ENCODE results near the gene SDF4. TPM values are rescaled to one million over a fixed set of nuclear protein-coding genes. Genes with fewer than 3 reads are reported as not detected.

SDF4 gene
- total and polyA plus RNA-seq, 2 donors (not counting 1 experiment from before 2014, with no cell fraction given), result 100 to 143 TPM

DNA sequence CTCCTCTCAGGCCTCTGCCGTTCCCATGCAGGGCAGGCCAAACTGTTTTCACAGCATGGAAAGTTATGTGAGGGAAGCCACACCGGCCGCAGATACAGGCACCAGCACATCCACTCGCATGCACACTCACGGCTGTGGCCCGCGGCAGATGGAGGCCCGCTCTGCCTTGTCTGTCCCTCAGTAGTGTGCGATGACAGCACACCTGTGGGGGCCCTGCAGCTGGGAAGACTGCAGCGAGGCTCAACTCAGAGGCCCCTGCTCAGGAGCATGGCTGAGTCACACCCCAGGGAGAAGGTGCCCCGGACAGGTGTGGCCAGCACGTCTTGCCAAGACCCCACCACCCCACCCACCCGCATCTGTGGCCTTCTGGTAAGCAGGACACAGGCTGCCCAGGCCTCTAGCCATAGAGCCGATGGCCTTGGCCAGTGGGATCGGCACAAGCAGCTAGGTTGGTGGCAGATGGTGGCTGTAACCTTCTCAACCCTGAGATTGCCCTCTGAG, 43.2 kb upstream of the SDF4 start:
- Histone ChIP-seq H2AFZ (ENCODE audit: insufficient read depth, low read depth, low read length, poor library complexity, severe bottlenecking) (peak overlapping the region; percentile 98), H3K36me3 (replicated peaks in 1 of 2; ENCODE audit: control extremely low read depth in 1 of 2, control insufficient read depth in 1 of 2, extremely low read depth in 1 of 2, insufficient read depth in 2 of 2, low read length in 1 of 2) (peaks cover 0 to under 1% of the 10 kb centered on the region in 2 experiments), H3K4me3 (ENCODE audit: control extremely low read depth in 1 of 5, extremely low read depth in 1 of 5, insufficient read depth in 1 of 5, low read depth in 2 of 5, low read length in 4 of 5) (no peak overlapping the region), H4K20me1 (ENCODE audit: control insufficient read depth, insufficient read depth, low read length, poor library complexity, severe bottlenecking) (peaks cover 32% of the 10 kb centered on the region), H3K27me3 (replicated peaks in 1 of 4; ENCODE audit: control extremely low read depth in 1 of 4, control insufficient read depth in 3 of 4, insufficient read depth in 4 of 4, low read length in 3 of 4) (no peaks in the 10 kb centered on the region), H3K79me2 (ENCODE audit: control insufficient read depth, insufficient read depth, low read length) (peaks cover 36% of the 10 kb centered on the region), H3K9ac (ENCODE audit: low read length) (no peak overlapping the region), H3K9me3 (ENCODE audit: control extremely low read depth in 1 of 3, control insufficient read depth in 2 of 3, insufficient read depth in 1 of 3, low read length in 2 of 3) (no peaks in the 10 kb centered on the region), H3K4me2 (replicated peaks; ENCODE audit: low read depth, low read length, poor library complexity, severe bottlenecking) (peak overlapping the region; percentile 93), H3K27ac (ENCODE audit: low read length in 2 of 2) (no peak overlapping the region), H3K4me1 (ENCODE audit: control insufficient read depth in 2 of 2, insufficient read depth in 2 of 2, low read length in 2 of 2) (peaks cover 29 to 38% of the 10 kb centered on the region in 2 donors)
- ChIA-PET CTCF (interaction anchor here (1.4 to 1.5 kb wide), 2 partner anchors 11 to 17 kb away, joined by 4 read pairs; no protein-coding TSS in a partner anchor), POLR2A (no interaction called here)
- DNase-seq (no peak), ATAC-seq (ENCODE audit: low read depth) (no peak)
- 97% methylated on average over 14 of the region's 15 CpGs for WGBS (ENCODE audit: insufficient coverage)
- peak overlapping the region; percentile 66 for H3K4me3 Mint-ChIP-seq
- TF ChIP-seq, protein P1, sequence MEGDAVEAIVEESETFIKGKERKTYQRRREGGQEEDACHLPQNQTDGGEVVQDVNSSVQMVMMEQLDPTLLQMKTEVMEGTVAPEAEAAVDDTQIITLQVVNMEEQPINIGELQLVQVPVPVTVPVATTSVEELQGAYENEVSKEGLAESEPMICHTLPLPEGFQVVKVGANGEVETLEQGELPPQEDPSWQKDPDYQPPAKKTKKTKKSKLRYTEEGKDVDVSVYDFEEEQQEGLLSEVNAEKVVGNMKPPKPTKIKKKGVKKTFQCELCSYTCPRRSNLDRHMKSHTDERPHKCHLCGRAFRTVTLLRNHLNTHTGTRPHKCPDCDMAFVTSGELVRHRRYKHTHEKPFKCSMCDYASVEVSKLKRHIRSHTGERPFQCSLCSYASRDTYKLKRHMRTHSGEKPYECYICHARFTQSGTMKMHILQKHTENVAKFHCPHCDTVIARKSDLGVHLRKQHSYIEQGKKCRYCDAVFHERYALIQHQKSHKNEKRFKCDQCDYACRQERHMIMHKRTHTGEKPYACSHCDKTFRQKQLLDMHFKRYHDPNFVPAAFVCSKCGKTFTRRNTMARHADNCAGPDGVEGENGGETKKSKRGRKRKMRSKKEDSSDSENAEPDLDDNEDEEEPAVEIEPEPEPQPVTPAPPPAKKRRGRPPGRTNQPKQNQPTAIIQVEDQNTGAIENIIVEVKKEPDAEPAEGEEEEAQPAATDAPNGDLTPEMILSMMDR (IDR thresholded peaks at IDR 0.05), result no peak
- TF ChIP-seq EZH2 (IDR thresholded peaks at IDR 0.05; ENCODE audit: borderline replicate concordance, insufficient read depth, low read depth, low read length, poor library complexity, severe bottlenecking), result no peak
- H3K27ac Mint-ChIP-seq, result no peak overlapping the region
- no peaks in the 10 kb centered on the region for H3K27me3 Mint-ChIP-seq
- H3K4me1 Mint-ChIP-seq, result peaks cover 29% of the 10 kb centered on the region
- H3K9me3 Mint-ChIP-seq (ENCODE audit: insufficient read depth), result no peaks in the 10 kb centered on the region
- intact Hi-C loops (cut with micrococcal nuclease), result loop anchor here (1.0 kb wide), 1 partner anchor 100 kb away; the partner anchor contains the start of gene AURKAIP1

- H4K20me1 ChIP-seq (ENCODE audit: control insufficient read depth, insufficient read depth, low read length, poor library complexity, severe bottlenecking), result peaks cover 37% of the 10 kb centered on the region
- peak overlapping the region in 4 of 5 experiments; percentile 57 to 84 (median 76) for H3K4me3 ChIP-seq (ENCODE audit: control extremely low read depth in 1 of 5, extremely low read depth in 1 of 5, insufficient read depth in 1 of 5, low read depth in 2 of 5, low read length in 4 of 5)
- ATAC-seq (ENCODE audit: low read depth) (no peak), DNase-seq (no peak)
- peak overlapping the region; percentile 87 for H3K9ac ChIP-seq (ENCODE audit: low read length)
- H3K36me3 ChIP-seq (replicated peaks in 1 of 2; ENCODE audit: control extremely low read depth in 1 of 2, control insufficient read depth in 1 of 2, extremely low read depth in 1 of 2, insufficient read depth in 2 of 2, low read length in 1 of 2), result peaks cover 0 to 4% of the 10 kb centered on the region in 2 experiments
- intact Hi-C loops (cut with micrococcal nuclease), result loop anchor here (1.0 kb wide), 1 partner anchor 101 kb away; the partner anchor contains the start of gene AURKAIP1
- ChIA-PET CTCF (interaction anchor here (1.0 to 1.5 kb wide), 3 partner anchors 12 to 152 kb away, joined by 3 to 4 read pairs (median 4); no protein-coding TSS in a partner anchor), POLR2A (interaction anchor here (1.1 to 1.5 kb wide), 3 partner anchors 101 to 152 kb away, joined by 5 to 8 read pairs (median 6); partner anchors contain the start of genes AURKAIP1 and MRPL20)
- H3K27ac Mint-ChIP-seq, result no peak overlapping the region
- H3K9me3 ChIP-seq (ENCODE audit: control extremely low read depth in 1 of 3, control insufficient read depth in 2 of 3, insufficient read depth in 1 of 3, low read length in 2 of 3), result no peaks in the 10 kb centered on the region
- H2AFZ ChIP-seq (ENCODE audit: insufficient read depth, low read depth, low read length, poor library complexity, severe bottlenecking), result peak overlapping the region; percentile 98
- TF ChIP-seq, protein P1 (IDR thresholded peaks at IDR 0.05), result no peak
- TF ChIP-seq EZH2 (IDR thresholded peaks at IDR 0.05; ENCODE audit: borderline replicate concordance, insufficient read depth, low read depth, low read length, poor library complexity, severe bottlenecking), result no peak
- 49% methylated on average over 18 of the region's 31 CpGs for WGBS (ENCODE audit: insufficient coverage)
- no peaks in the 10 kb centered on the region for H3K27me3 ChIP-seq (replicated peaks in 1 of 4; ENCODE audit: control extremely low read depth in 1 of 4, control insufficient read depth in 3 of 4, insufficient read depth in 4 of 4, low read length in 3 of 4)
- peaks cover 33% of the 10 kb centered on the region for H3K4me1 Mint-ChIP-seq
- peaks cover 29 to 38% of the 10 kb centered on the region in 2 donors for H3K4me1 ChIP-seq (ENCODE audit: control insufficient read depth in 2 of 2, insufficient read depth in 2 of 2, low read length in 2 of 2)
- peak overlapping the region; percentile 93 for H3K4me2 ChIP-seq (replicated peaks; ENCODE audit: low read depth, low read length, poor library complexity, severe bottlenecking)
- peaks cover 42% of the 10 kb centered on the region for H3K79me2 ChIP-seq (ENCODE audit: control insufficient read depth, insufficient read depth, low read length)
- H3K9me3 Mint-ChIP-seq (ENCODE audit: insufficient read depth), result no peaks in the 10 kb centered on the region
- H3K27me3 Mint-ChIP-seq, result no peaks in the 10 kb centered on the region
- H3K4me3 Mint-ChIP-seq, result peak overlapping the region; percentile 66
- H3K27ac ChIP-seq (ENCODE audit: low read length in 2 of 2), result peak overlapping the region in 1 of 2 donors; percentile 52
These were observed 42.6 kb upstream of the SDF4 start for GRCh38 chr1:1274299-1274930.

Data from B cell (primary cell).